ENCODE measurements around the gene SLC25A21. TPM values are rescaled to one million over a fixed set of nuclear protein-coding genes. Genes with fewer than 3 reads are reported as not detected.

Gene SLC25A21
- total and polyA plus RNA-seq, 2 of the 13 experiments (the other 11 are each of a cell fraction or from before 2014, with no cell fraction given) = 1.9 to 2.9 TPM

- TF ChIP-seq, protein P1, sequence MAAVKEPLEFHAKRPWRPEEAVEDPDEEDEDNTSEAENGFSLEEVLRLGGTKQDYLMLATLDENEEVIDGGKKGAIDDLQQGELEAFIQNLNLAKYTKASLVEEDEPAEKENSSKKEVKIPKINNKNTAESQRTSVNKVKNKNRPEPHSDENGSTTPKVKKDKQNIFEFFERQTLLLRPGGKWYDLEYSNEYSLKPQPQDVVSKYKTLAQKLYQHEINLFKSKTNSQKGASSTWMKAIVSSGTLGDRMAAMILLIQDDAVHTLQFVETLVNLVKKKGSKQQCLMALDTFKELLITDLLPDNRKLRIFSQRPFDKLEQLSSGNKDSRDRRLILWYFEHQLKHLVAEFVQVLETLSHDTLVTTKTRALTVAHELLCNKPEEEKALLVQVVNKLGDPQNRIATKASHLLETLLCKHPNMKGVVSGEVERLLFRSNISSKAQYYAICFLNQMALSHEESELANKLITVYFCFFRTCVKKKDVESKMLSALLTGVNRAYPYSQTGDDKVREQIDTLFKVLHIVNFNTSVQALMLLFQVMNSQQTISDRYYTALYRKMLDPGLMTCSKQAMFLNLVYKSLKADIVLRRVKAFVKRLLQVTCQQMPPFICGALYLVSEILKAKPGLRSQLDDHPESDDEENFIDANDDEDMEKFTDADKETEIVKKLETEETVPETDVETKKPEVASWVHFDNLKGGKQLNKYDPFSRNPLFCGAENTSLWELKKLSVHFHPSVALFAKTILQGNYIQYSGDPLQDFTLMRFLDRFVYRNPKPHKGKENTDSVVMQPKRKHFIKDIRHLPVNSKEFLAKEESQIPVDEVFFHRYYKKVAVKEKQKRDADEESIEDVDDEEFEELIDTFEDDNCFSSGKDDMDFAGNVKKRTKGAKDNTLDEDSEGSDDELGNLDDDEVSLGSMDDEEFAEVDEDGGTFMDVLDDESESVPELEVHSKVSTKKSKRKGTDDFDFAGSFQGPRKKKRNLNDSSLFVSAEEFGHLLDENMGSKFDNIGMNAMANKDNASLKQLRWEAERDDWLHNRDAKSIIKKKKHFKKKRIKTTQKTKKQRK (IDR thresholded peaks at IDR 0.05; ENCODE audit: low read length) = no peak
- no peak for TF ChIP-seq YEATS2 (CRISPR knock-in tag; IDR thresholded peaks at IDR 0.05; ENCODE audit: borderline replicate concordance)
- TF ChIP-seq, protein P2, sequence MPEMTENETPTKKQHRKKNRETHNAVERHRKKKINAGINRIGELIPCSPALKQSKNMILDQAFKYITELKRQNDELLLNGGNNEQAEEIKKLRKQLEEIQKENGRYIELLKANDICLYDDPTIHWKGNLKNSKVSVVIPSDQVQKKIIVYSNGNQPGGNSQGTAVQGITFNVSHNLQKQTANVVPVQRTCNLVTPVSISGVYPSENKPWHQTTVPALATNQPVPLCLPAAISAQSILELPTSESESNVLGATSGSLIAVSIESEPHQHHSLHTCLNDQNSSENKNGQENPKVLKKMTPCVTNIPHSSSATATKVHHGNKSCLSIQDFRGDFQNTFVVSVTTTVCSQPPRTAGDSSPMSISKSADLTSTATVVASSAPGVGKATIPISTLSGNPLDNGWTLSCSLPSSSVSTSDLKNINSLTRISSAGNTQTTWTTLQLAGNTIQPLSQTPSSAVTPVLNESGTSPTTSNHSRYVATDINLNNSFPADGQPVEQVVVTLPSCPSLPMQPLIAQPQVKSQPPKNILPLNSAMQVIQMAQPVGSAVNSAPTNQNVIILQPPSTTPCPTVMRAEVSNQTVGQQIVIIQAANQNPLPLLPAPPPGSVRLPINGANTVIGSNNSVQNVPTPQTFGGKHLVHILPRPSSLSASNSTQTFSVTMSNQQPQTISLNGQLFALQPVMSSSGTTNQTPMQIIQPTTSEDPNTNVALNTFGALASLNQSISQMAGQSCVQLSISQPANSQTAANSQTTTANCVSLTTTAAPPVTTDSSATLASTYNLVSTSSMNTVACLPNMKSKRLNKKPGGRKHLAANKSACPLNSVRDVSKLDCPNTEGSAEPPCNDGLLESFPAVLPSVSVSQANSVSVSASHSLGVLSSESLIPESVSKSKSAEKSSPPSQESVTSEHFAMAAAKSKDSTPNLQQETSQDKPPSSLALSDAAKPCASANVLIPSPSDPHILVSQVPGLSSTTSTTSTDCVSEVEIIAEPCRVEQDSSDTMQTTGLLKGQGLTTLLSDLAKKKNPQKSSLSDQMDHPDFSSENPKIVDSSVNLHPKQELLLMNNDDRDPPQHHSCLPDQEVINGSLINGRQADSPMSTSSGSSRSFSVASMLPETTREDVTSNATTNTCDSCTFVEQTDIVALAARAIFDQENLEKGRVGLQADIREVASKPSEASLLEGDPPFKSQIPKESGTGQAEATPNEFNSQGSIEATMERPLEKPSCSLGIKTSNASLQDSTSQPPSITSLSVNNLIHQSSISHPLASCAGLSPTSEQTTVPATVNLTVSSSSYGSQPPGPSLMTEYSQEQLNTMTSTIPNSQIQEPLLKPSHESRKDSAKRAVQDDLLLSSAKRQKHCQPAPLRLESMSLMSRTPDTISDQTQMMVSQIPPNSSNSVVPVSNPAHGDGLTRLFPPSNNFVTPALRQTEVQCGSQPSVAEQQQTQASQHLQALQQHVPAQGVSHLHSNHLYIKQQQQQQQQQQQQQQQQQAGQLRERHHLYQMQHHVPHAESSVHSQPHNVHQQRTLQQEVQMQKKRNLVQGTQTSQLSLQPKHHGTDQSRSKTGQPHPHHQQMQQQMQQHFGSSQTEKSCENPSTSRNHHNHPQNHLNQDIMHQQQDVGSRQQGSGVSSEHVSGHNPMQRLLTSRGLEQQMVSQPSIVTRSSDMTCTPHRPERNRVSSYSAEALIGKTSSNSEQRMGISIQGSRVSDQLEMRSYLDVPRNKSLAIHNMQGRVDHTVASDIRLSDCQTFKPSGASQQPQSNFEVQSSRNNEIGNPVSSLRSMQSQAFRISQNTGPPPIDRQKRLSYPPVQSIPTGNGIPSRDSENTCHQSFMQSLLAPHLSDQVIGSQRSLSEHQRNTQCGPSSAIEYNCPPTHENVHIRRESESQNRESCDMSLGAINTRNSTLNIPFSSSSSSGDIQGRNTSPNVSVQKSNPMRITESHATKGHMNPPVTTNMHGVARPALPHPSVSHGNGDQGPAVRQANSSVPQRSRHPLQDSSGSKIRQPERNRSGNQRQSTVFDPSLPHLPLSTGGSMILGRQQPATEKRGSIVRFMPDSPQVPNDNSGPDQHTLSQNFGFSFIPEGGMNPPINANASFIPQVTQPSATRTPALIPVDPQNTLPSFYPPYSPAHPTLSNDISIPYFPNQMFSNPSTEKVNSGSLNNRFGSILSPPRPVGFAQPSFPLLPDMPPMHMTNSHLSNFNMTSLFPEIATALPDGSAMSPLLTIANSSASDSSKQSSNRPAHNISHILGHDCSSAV (CRISPR knock-in tag; IDR thresholded peaks at IDR 0.05; ENCODE audit: borderline replicate concordance) = no peak
- TF ChIP-seq RAD21 (CRISPR knock-in tag; IDR thresholded peaks at IDR 0.05) = no peak
- no peak for TF ChIP-seq U2AF2 (IDR thresholded peaks at IDR 0.05; ENCODE audit: low read depth, low read length)
- no peak for TF ChIP-seq PCBP2 (optimal IDR thresholded peaks at IDR 0.05; ENCODE audit: low read depth, low read length, poor library complexity, severe bottlenecking)
- no peak for TF ChIP-seq FOXK2 (IDR thresholded peaks at IDR 0.05)
- TF ChIP-seq JUNB (CRISPR knock-in tag; IDR thresholded peaks at IDR 0.05; ENCODE audit: borderline replicate concordance) = no peak
- no peak for TF ChIP-seq SP140L (CRISPR knock-in tag; IDR thresholded peaks at IDR 0.05; ENCODE audit: borderline replicate concordance)
- TF ChIP-seq, protein P3, sequence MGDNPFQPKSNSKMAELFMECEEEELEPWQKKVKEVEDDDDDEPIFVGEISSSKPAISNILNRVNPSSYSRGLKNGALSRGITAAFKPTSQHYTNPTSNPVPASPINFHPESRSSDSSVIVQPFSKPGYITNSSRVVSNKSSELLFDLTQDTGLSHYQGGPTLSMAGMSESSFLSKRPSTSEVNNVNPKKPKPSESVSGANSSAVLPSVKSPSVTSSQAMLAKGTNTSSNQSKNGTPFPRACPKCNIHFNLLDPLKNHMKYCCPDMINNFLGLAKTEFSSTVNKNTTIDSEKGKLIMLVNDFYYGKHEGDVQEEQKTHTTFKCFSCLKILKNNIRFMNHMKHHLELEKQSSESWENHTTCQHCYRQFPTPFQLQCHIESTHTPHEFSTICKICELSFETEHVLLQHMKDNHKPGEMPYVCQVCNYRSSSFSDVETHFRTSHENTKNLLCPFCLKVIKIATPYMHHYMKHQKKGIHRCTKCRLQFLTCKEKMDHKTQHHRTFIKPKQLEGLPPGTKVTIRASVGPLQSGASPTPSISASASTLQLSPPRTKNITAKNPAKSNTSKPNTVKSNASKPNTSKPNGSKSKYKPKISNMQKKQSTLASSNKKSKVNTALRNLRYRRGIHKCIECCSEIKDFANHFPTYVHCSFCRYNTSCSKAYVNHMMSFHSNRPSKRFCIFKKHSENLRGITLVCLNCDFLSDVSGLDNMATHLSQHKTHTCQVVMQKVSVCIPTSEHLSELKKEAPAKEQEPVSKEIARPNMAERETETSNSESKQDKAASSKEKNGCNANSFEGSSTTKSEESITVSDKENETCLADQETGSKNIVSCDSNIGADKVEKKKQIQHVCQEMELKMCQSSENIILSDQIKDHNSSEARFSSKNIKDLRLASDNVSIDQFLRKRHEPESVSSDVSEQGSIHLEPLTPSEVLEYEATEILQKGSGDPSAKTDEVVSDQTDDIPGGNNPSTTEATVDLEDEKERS (CRISPR knock-in tag; IDR thresholded peaks at IDR 0.05) = no peak
- TF ChIP-seq MAFF (IDR thresholded peaks at IDR 0.05; ENCODE audit: low read depth, low read length) = peak; percentile 83
- TF ChIP-seq, protein P4, sequence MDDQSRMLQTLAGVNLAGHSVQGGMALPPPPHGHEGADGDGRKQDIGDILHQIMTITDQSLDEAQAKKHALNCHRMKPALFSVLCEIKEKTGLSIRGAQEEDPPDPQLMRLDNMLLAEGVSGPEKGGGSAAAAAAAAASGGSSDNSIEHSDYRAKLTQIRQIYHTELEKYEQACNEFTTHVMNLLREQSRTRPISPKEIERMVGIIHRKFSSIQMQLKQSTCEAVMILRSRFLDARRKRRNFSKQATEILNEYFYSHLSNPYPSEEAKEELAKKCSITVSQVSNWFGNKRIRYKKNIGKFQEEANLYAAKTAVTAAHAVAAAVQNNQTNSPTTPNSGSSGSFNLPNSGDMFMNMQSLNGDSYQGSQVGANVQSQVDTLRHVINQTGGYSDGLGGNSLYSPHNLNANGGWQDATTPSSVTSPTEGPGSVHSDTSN (CRISPR knock-in tag; IDR thresholded peaks at IDR 0.05; ENCODE audit: borderline replicate concordance) = no peak
Measured at GRCh38 chr14:37210448-37210847, 38.0 kb upstream of the SLC25A21 start (continued).
